ENCODE measurements around the gene ADAMTSL3.

The ADAMTSL3 gene

GRCh38 chr15:83818591-83818990, 164.7 kb downstream of the ADAMTSL3 start:
- no peak for DNase-seq (ENCODE audit: low read depth in 2 of 2, low spot score in 1 of 2)

GRCh38 chr15:83830381-83830780, 176.5 kb downstream of the ADAMTSL3 start:
- DNase-seq (ENCODE audit: low read depth in 2 of 2, low spot score in 1 of 2), result no peak

GRCh38 chr15:83833569-83833968, 179.6 kb downstream of the ADAMTSL3 start:
- no peak for DNase-seq (ENCODE audit: low read depth in 2 of 2, low spot score in 1 of 2)

- DNase-seq (ENCODE audit: low read depth in 2 of 2, low spot score in 1 of 2), result no peak
These were observed 181.6 kb downstream of the ADAMTSL3 start for GRCh38 chr15:83835479-83835878.

GRCh38 chr15:83837945-83838571, 184.1 kb downstream of the ADAMTSL3 start:
- no peak for DNase-seq (ENCODE audit: low read depth in 2 of 2, low spot score in 1 of 2)

- no peak for DNase-seq (ENCODE audit: low read depth in 2 of 2, low spot score in 1 of 2)
These were observed 184.8 kb downstream of the ADAMTSL3 start for GRCh38 chr15:83838763-83839162.

GRCh38 chr15:83842281-83842680, 188.4 kb downstream of the ADAMTSL3 start:
- no peak for DNase-seq (ENCODE audit: low read depth in 2 of 2, low spot score in 1 of 2)

- DNase-seq (ENCODE audit: low read depth in 2 of 2, low spot score in 1 of 2), result no peak
These were observed 189.5 kb downstream of the ADAMTSL3 start for GRCh38 chr15:83843471-83843871.

GRCh38 chr15:83844742-83845141, 190.8 kb downstream of the ADAMTSL3 start:
- no peak for DNase-seq (ENCODE audit: low read depth in 2 of 2, low spot score in 1 of 2)

- DNase-seq (ENCODE audit: low read depth in 2 of 2, low spot score in 1 of 2), result no peak
These were observed 191.3 kb downstream of the ADAMTSL3 start for GRCh38 chr15:83845230-83845629.

- no peak for DNase-seq (ENCODE audit: low read depth in 2 of 2, low spot score in 1 of 2)
These were observed 192.9 kb downstream of the ADAMTSL3 start for GRCh38 chr15:83846847-83847246.

- no peak for DNase-seq (ENCODE audit: low read depth in 2 of 2, low spot score in 1 of 2)
These were observed 194.6 kb downstream of the ADAMTSL3 start for GRCh38 chr15:83848315-83849050.

GRCh38 chr15:83850015-83850414, 196.1 kb downstream of the ADAMTSL3 start:
- DNase-seq (ENCODE audit: low read depth in 2 of 2, low spot score in 1 of 2), result no peak

GRCh38 chr15:83850501-83851245, 196.8 kb downstream of the ADAMTSL3 start:
- no peak for DNase-seq (ENCODE audit: low read depth in 2 of 2, low spot score in 1 of 2)

- no peak for DNase-seq (ENCODE audit: low read depth in 2 of 2, low spot score in 1 of 2)
These were observed 199.3 kb downstream of the ADAMTSL3 start for GRCh38 chr15:83853232-83853631.

- no peak for DNase-seq (ENCODE audit: low read depth in 2 of 2, low spot score in 1 of 2)
These were observed 200.4 kb downstream of the ADAMTSL3 start for GRCh38 chr15:83854321-83854720.

GRCh38 chr15:83854950-83855707, 201.2 kb downstream of the ADAMTSL3 start:
- no peak for DNase-seq (ENCODE audit: low read depth in 2 of 2, low spot score in 1 of 2)

- DNase-seq (ENCODE audit: low read depth in 2 of 2, low spot score in 1 of 2), result no peak
These were observed 202.0 kb downstream of the ADAMTSL3 start for GRCh38 chr15:83855956-83856355.

- no peak for DNase-seq (ENCODE audit: low read depth in 2 of 2, low spot score in 1 of 2)
These were observed 205.0 kb downstream of the ADAMTSL3 start for GRCh38 chr15:83858820-83859505.

GRCh38 chr15:83866692-83867091, 212.8 kb downstream of the ADAMTSL3 start:
- DNase-seq (ENCODE audit: low read depth in 2 of 2, low spot score in 1 of 2), result no peak

- DNase-seq (ENCODE audit: low read depth in 2 of 2, low spot score in 1 of 2), result no peak
These were observed 215.4 kb downstream of the ADAMTSL3 start for GRCh38 chr15:83869341-83869740.
